CD4-positive, CD25-positive, alpha-beta regulatory T cell (primary cell): ENCODE results near the gene SHC4. TPM values are rescaled to one million over a fixed set of nuclear protein-coding genes. Genes with fewer than 3 reads are reported as not detected.

Source experiments
- ATAC-seq, 2 donors: fragments of 150-1000 bp; cut with Tn5 transposase; one replicate each; pipeline ENCODE4 v1.10.0; 2021; ENCODE audit warnings: low read depth in 2 of 2, moderate number of reproducible peaks in 2 of 2, moderate library complexity in 1 of 2
- DNase-seq, 3 donors: peaks; one replicate each; pipeline versions ENCODE4 v3.0.0 to v3.0.0-alpha.2; 2012 to 2022; ENCODE audit warnings: mixed read lengths in 1 of 3
- H3K27ac ChIP-seq: one replicate; pipeline ENCODE4 v1.7.0; 2013; ENCODE audit warnings: mild to moderate bottlenecking, low read length; ENCODE audit not compliant: insufficient read depth, poor library complexity, severe bottlenecking
- H3K27me3 ChIP-seq: one replicate; pipeline ENCODE4 v1.7.0; 2013; ENCODE audit warnings: low read length; ENCODE audit not compliant: control insufficient read depth, insufficient read depth
- H3K36me3 ChIP-seq: one replicate; pipeline ENCODE4 v1.7.0; 2013; ENCODE audit warnings: mild to moderate bottlenecking, low read length, moderate library complexity; ENCODE audit not compliant: control insufficient read depth, insufficient read depth
- H3K4me1 ChIP-seq: 2 replicates; pipeline ENCODE4 v1.7.0; 2013; ENCODE audit warnings: mild to moderate bottlenecking, low read length; ENCODE audit not compliant: insufficient read depth, control insufficient read depth, poor library complexity, severe bottlenecking
- H3K4me3 ChIP-seq: one replicate; pipeline ENCODE4 v1.7.0; 2013; ENCODE audit warnings: low read depth, mild to moderate bottlenecking, low read length, moderate library complexity
- H3K9me3 ChIP-seq, 2 experiments: 1 replicate in 1 of 2; 2 replicates in 1 of 2; pipeline ENCODE4 v1.7.0; 2013; ENCODE audit warnings: low read length in 2 of 2, mild to moderate bottlenecking in 1 of 2, moderate library complexity in 1 of 2; ENCODE audit not compliant: control insufficient read depth in 2 of 2
- H3K27ac Mint-ChIP-seq, 3 donors: one replicate each; pipeline ENCODE4 v1.8.0; 2020 to 2022; ENCODE audit warnings: mild to moderate bottlenecking in 3 of 3, mixed read lengths in 3 of 3, moderate library complexity in 2 of 3
- H3K27me3 Mint-ChIP-seq: one replicate; pipeline ENCODE4 v1.8.0; 2022; ENCODE audit warnings: mild to moderate bottlenecking, mixed read lengths
- H3K36me3 Mint-ChIP-seq: one replicate; pipeline ENCODE4 v1.8.0; 2020; ENCODE audit warnings: mixed read lengths
- H3K4me1 Mint-ChIP-seq, 4 donors: one replicate each; pipeline ENCODE4 v1.8.0; 2020 to 2022; ENCODE audit warnings: mixed read lengths in 4 of 4, mild to moderate bottlenecking in 1 of 4
- H3K4me3 Mint-ChIP-seq, 4 donors: one replicate each; pipeline ENCODE4 v1.8.0; 2020 to 2022; ENCODE audit warnings: mild to moderate bottlenecking in 4 of 4, mixed read lengths in 4 of 4, moderate library complexity in 3 of 4
- H3K9me3 Mint-ChIP-seq, 7 donors: one replicate each; pipeline ENCODE4 v1.8.0; 2020 to 2022; ENCODE audit warnings: mixed read lengths in 7 of 7, mild to moderate bottlenecking in 3 of 7, moderate library complexity in 2 of 7
- polyA plus RNA-seq, 4 donors: library from polyadenylated mRNA; unstranded; fragments of 300-500 nt; fragmentation: Illumina TruSeq; gene quantifications; one replicate each; pipeline ENCODE4 v1.2.3, GENCODE V29; 2021
- total RNA-seq: library from RNA; stranded (reverse); gene quantifications from one replicate; pipeline ENCODE4 v1.2.3, GENCODE V29; 2022

The SHC4 gene
- total and polyA plus RNA-seq, 5 donors from 2014 or later, result not detected

GRCh38 chr15:48877630-48878595, 85.8 kb downstream of the SHC4 start, which contains the start of gene EID1:
TSS of gene EID1 (plus strand) at chr15:48878134. CDS start at chr15:48878177, 43 bp downstream.
- ATAC-seq (peak; percentile 92 to 93), DNase-seq (peak; percentile 87 to 98 (median 94))
- H3K4me3 ChIP-seq, result peak within 1 kb of the TSS; percentile 96
- peak within 1 kb of the TSS; percentile 98 to 99 (median 98) for H3K27ac Mint-ChIP-seq
- H3K36me3 Mint-ChIP-seq, result peaks cover 4% of the 10 kb centered on the region
- no peaks in the 10 kb centered on the region for H3K9me3 Mint-ChIP-seq
- H3K4me1 Mint-ChIP-seq, result peaks cover 8 to 31% (median 22%) of the 10 kb centered on the region in 4 donors
- peak within 1 kb of the TSS; percentile 84 for H3K27ac ChIP-seq
- peaks cover 35% of the 10 kb centered on the region for H3K27me3 Mint-ChIP-seq
- H3K4me1 ChIP-seq, result peaks cover 20% of the 10 kb centered on the region
- H3K4me3 Mint-ChIP-seq, result peak within 1 kb of the TSS; percentile 97 to 99 (median 98)
- no peaks in the 10 kb centered on the region for H3K36me3 ChIP-seq
- no peaks in the 10 kb centered on the region for H3K9me3 ChIP-seq
- H3K27me3 ChIP-seq, result peaks cover 4% of the 10 kb centered on the region

GRCh38 chr15:48876057-48876456, 87.7 kb downstream of the SHC4 start:
- ATAC-seq (no peak), DNase-seq (no peak)
- H3K27ac ChIP-seq, result no peak overlapping the region
- Mint-ChIP-seq H3K36me3 (peaks cover 4% of the 10 kb centered on the region), H3K27me3 (peaks cover 52% of the 10 kb centered on the region), H3K27ac (no peak overlapping the region), H3K4me3 (peak overlapping the region in 1 of 4 donors; percentile 97), H3K9me3 (peaks cover 0 to 2% (median 0%) of the 10 kb centered on the region in 7 donors), H3K4me1 (peaks cover 8 to 31% (median 22%) of the 10 kb centered on the region in 4 donors)
- H3K4me3 ChIP-seq, result no peak overlapping the region
- peaks cover 15% of the 10 kb centered on the region for H3K27me3 ChIP-seq
- no peaks in the 10 kb centered on the region for H3K36me3 ChIP-seq
- H3K9me3 ChIP-seq, result no peaks in the 10 kb centered on the region
- peaks cover 20% of the 10 kb centered on the region for H3K4me1 ChIP-seq

GRCh38 chr15:48875241-48875960, 88.3 kb downstream of the SHC4 start:
- peaks cover 17% of the 10 kb centered on the region for H3K27me3 ChIP-seq
- peaks cover 0 to 2% (median 0%) of the 10 kb centered on the region in 7 donors for H3K9me3 Mint-ChIP-seq
- no peak overlapping the region for H3K27ac Mint-ChIP-seq
- ATAC-seq (no peak), DNase-seq (no peak)
- no peak overlapping the region for H3K27ac ChIP-seq
- H3K4me1 ChIP-seq, result peaks cover 20% of the 10 kb centered on the region
- no peaks in the 10 kb centered on the region for H3K36me3 ChIP-seq
- no peaks in the 10 kb centered on the region for H3K9me3 ChIP-seq
- peaks cover 4% of the 10 kb centered on the region for H3K36me3 Mint-ChIP-seq
- H3K4me3 ChIP-seq, result no peak overlapping the region
- H3K4me1 Mint-ChIP-seq, result peaks cover 8 to 28% (median 20%) of the 10 kb centered on the region in 4 donors
- H3K27me3 Mint-ChIP-seq, result peaks cover 57% of the 10 kb centered on the region
- peak overlapping the region in 1 of 4 donors; percentile 79 for H3K4me3 Mint-ChIP-seq

- H3K9me3 ChIP-seq, result no peaks in the 10 kb centered on the region
- H3K36me3 ChIP-seq, result no peaks in the 10 kb centered on the region
- Mint-ChIP-seq H3K27ac (no peak overlapping the region), H3K4me3 (no peak overlapping the region), H3K9me3 (peaks cover 0 to 2% (median 0%) of the 10 kb centered on the region in 7 donors), H3K4me1 (peaks cover 2 to 3% (median 3%) of the 10 kb centered on the region in 4 donors), H3K27me3 (peaks cover 68% of the 10 kb centered on the region), H3K36me3 (no peaks in the 10 kb centered on the region)
- no peak for DNase-seq
- H3K27me3 ChIP-seq, result peaks cover 27% of the 10 kb centered on the region
- no peaks in the 10 kb centered on the region for H3K4me1 ChIP-seq
- H3K27ac ChIP-seq, result no peak overlapping the region
- ATAC-seq, result no peak
- H3K4me3 ChIP-seq, result no peak overlapping the region
Observed at GRCh38 chr15:48872632-48873031, 91.1 kb downstream of the SHC4 start.

- H3K36me3 Mint-ChIP-seq, result no peaks in the 10 kb centered on the region
- Histone ChIP-seq H3K4me1 (no peaks in the 10 kb centered on the region), H3K27ac (no peak overlapping the region), H3K27me3 (peaks cover 28% of the 10 kb centered on the region), H3K4me3 (no peak overlapping the region), H3K36me3 (no peaks in the 10 kb centered on the region), H3K9me3 (no peaks in the 10 kb centered on the region)
- H3K4me3 Mint-ChIP-seq, result no peak overlapping the region
- no peak overlapping the region for H3K27ac Mint-ChIP-seq
- H3K9me3 Mint-ChIP-seq, result peaks cover 0 to 4% (median 0%) of the 10 kb centered on the region in 7 donors
- peaks cover 0 to 1% (median 0%) of the 10 kb centered on the region in 4 donors for H3K4me1 Mint-ChIP-seq
- DNase-seq, result no peak
- peaks cover 71% of the 10 kb centered on the region for H3K27me3 Mint-ChIP-seq
- ATAC-seq, result no peak
Observed at GRCh38 chr15:48871542-48871941, 92.2 kb downstream of the SHC4 start.

- ATAC-seq (no peak), DNase-seq (no peak)
- Mint-ChIP-seq H3K27me3 (peaks cover 72% of the 10 kb centered on the region), H3K4me1 (no peaks in the 10 kb centered on the region), H3K36me3 (no peaks in the 10 kb centered on the region), H3K4me3 (no peak overlapping the region), H3K9me3 (peaks cover 0 to 4% (median 0%) of the 10 kb centered on the region in 7 donors), H3K27ac (no peak overlapping the region)
- Histone ChIP-seq H3K9me3 (no peaks in the 10 kb centered on the region), H3K4me1 (no peaks in the 10 kb centered on the region), H3K27ac (no peak overlapping the region), H3K27me3 (peaks cover 32% of the 10 kb centered on the region), H3K36me3 (no peaks in the 10 kb centered on the region), H3K4me3 (no peak overlapping the region)
Observed at GRCh38 chr15:48869966-48870365, 93.8 kb downstream of the SHC4 start.

GRCh38 chr15:48868536-48868935, 95.2 kb downstream of the SHC4 start:
- Mint-ChIP-seq H3K4me1 (no peaks in the 10 kb centered on the region), H3K27ac (no peak overlapping the region), H3K36me3 (no peaks in the 10 kb centered on the region), H3K9me3 (peaks cover 0 to 4% (median 0%) of the 10 kb centered on the region in 7 donors), H3K4me3 (no peak overlapping the region), H3K27me3 (peaks cover 60% of the 10 kb centered on the region)
- Histone ChIP-seq H3K9me3 (no peaks in the 10 kb centered on the region), H3K27ac (no peak overlapping the region), H3K27me3 (peaks cover 32% of the 10 kb centered on the region), H3K36me3 (no peaks in the 10 kb centered on the region), H3K4me1 (no peaks in the 10 kb centered on the region), H3K4me3 (no peak overlapping the region)
- ATAC-seq (no peak), DNase-seq (no peak)
